ENCODE measurements around the gene NAALADL2. TPM values are rescaled to one million over a fixed set of nuclear protein-coding genes. Genes with fewer than 3 reads are reported as not detected.

The NAALADL2 gene
- total and polyA plus RNA-seq, 2 donors (not counting 3 experiments of a cell fraction or from before 2014, with no cell fraction given), result 1.1 to 4.0 TPM

DNA sequence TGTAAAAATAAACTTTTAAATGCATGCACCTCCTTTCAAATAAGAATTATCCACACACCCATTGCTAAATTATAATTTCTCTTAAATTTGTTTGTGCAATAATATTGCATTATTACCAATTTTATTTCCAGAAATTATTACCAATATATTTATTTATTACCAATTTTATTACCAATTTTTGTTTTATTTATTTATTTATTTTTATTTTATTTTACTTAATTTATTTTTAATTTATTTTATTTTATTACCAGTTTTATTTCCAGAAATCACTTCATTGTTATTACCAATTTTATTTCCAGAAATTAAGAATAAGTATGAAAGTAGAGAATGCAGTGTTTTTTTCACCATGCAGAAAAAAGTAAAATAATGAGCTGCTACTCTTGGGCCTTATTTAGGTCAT lies 525.4 kb downstream of the NAALADL2 start:
- Histone ChIP-seq H3K36me3 (ENCODE audit: control insufficient read depth in 2 of 2, extremely low read depth in 1 of 2, insufficient read depth in 2 of 2, low read length in 2 of 2) (no peaks in the 10 kb centered on the region), H3K27me3 (ENCODE audit: control insufficient read depth in 2 of 2, insufficient read depth in 2 of 2, low read length in 2 of 2) (no peaks in the 10 kb centered on the region), H2AFZ (ENCODE audit: low read depth, low read length) (no peak overlapping the region), H3K9me1 (replicated peaks; ENCODE audit: control insufficient read depth, extremely low read depth, insufficient read depth, low read length) (no peaks in the 10 kb centered on the region), H3K9ac (replicated peaks; ENCODE audit: extremely low read depth, insufficient read depth, low read length) (no peak overlapping the region), H3K4me3 (replicated peaks in 1 of 3; ENCODE audit: insufficient read depth in 1 of 3, low read depth in 1 of 3, low read length in 3 of 3) (no peak overlapping the region), H3K4me2 (ENCODE audit: insufficient read depth, low read length) (no peak overlapping the region), H3K27ac (ENCODE audit: insufficient read depth, low read depth, low read length) (no peak overlapping the region), H4K20me1 (replicated peaks; ENCODE audit: control insufficient read depth, extremely low read depth, insufficient read depth, low read length) (no peaks in the 10 kb centered on the region), H3K4me1 (ENCODE audit: control insufficient read depth, extremely low read depth, insufficient read depth, low read length) (no peaks in the 10 kb centered on the region), H3K9me3 (replicated peaks; ENCODE audit: control insufficient read depth, insufficient read depth, low read length) (no peaks in the 10 kb centered on the region), H3K79me2 (ENCODE audit: control insufficient read depth, insufficient read depth, low read length) (no peaks in the 10 kb centered on the region)
- TF ChIP-seq, protein P1, sequence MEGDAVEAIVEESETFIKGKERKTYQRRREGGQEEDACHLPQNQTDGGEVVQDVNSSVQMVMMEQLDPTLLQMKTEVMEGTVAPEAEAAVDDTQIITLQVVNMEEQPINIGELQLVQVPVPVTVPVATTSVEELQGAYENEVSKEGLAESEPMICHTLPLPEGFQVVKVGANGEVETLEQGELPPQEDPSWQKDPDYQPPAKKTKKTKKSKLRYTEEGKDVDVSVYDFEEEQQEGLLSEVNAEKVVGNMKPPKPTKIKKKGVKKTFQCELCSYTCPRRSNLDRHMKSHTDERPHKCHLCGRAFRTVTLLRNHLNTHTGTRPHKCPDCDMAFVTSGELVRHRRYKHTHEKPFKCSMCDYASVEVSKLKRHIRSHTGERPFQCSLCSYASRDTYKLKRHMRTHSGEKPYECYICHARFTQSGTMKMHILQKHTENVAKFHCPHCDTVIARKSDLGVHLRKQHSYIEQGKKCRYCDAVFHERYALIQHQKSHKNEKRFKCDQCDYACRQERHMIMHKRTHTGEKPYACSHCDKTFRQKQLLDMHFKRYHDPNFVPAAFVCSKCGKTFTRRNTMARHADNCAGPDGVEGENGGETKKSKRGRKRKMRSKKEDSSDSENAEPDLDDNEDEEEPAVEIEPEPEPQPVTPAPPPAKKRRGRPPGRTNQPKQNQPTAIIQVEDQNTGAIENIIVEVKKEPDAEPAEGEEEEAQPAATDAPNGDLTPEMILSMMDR (IDR thresholded peaks at IDR 0.05; ENCODE audit: extremely low read depth in 1 of 2, insufficient read depth in 1 of 2, low read depth in 1 of 2, low read length in 2 of 2), result no peak
- TF ChIP-seq EZH2 (IDR thresholded peaks at IDR 0.05; ENCODE audit: borderline replicate concordance, low read depth, low read length, severe bottlenecking), result no peak
- no peak for TF ChIP-seq MYC (IDR thresholded peaks at IDR 0.05; ENCODE audit: low read depth, low read length)
- DNase-seq (ENCODE audit: low read depth, low spot score), result no peak
- ChIA-PET CTCF (interaction anchor here (1.7 kb wide), 1 partner anchor 208 kb away, joined by 3 read pairs; no protein-coding TSS in a partner anchor), POLR2A (no interaction called here)
- intact Hi-C loops (cut with micrococcal nuclease) (no loop called here), dilution Hi-C loops (cut with MboI; ENCODE audit: extremely low pct_ligation_motif_present, low sequenced_read_pairs) (no loop called here)
- no peak for FAIRE-seq
- BruUV-seq (replicated peaks), result no TSS peak

DNA sequence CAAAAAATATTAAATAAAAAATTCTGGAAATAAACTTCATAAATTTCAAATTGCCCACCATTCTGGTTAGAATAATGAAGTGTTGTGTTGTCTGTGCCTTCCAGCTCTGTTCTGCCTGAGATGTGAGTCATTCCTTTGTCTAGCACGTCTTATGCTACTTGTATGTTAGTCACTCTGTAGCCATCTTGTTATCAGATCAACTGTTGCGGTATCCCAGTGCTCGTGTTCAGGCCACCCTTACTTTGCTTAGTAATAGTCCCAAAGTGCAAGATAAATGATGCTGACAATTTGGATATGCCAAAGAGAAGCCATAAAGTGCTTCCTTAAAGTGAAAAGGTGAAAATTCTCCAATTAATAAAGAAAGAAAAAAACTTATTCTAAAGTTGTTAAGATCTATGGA lies 527.5 kb downstream of the NAALADL2 start:
- Histone ChIP-seq H3K4me2 (ENCODE audit: insufficient read depth, low read length) (no peak overlapping the region), H4K20me1 (replicated peaks; ENCODE audit: control insufficient read depth, extremely low read depth, insufficient read depth, low read length) (no peaks in the 10 kb centered on the region), H3K9ac (replicated peaks; ENCODE audit: extremely low read depth, insufficient read depth, low read length) (no peak overlapping the region), H3K27me3 (ENCODE audit: control insufficient read depth in 2 of 2, insufficient read depth in 2 of 2, low read length in 2 of 2) (no peaks in the 10 kb centered on the region), H3K79me2 (ENCODE audit: control insufficient read depth, insufficient read depth, low read length) (no peaks in the 10 kb centered on the region), H3K36me3 (ENCODE audit: control insufficient read depth in 2 of 2, extremely low read depth in 1 of 2, insufficient read depth in 2 of 2, low read length in 2 of 2) (no peaks in the 10 kb centered on the region), H2AFZ (ENCODE audit: low read depth, low read length) (no peak overlapping the region), H3K9me3 (replicated peaks; ENCODE audit: control insufficient read depth, insufficient read depth, low read length) (no peaks in the 10 kb centered on the region), H3K27ac (ENCODE audit: insufficient read depth, low read depth, low read length) (peak overlapping the region; percentile 16), H3K9me1 (replicated peaks; ENCODE audit: control insufficient read depth, extremely low read depth, insufficient read depth, low read length) (no peaks in the 10 kb centered on the region), H3K4me1 (ENCODE audit: control insufficient read depth, extremely low read depth, insufficient read depth, low read length) (no peaks in the 10 kb centered on the region), H3K4me3 (replicated peaks in 1 of 3; ENCODE audit: insufficient read depth in 1 of 3, low read depth in 1 of 3, low read length in 3 of 3) (no peak overlapping the region)
- no TSS peak for BruUV-seq (replicated peaks)
- peak; percentile 73 for DNase-seq (ENCODE audit: low read depth, low spot score)
- POLR2A ChIA-PET, result no interaction called here
- dilution Hi-C loops (cut with MboI; ENCODE audit: extremely low pct_ligation_motif_present, low sequenced_read_pairs), result no loop called here
- intact Hi-C loops (cut with micrococcal nuclease), result no loop called here
- CTCF ChIA-PET, result interaction anchor here (0.7 kb wide), 1 partner anchor 19 kb away, joined by 3 read pairs; no protein-coding TSS in a partner anchor
- TF ChIP-seq EZH2 (IDR thresholded peaks at IDR 0.05; ENCODE audit: borderline replicate concordance, low read depth, low read length, severe bottlenecking) (no peak), JUN (IDR thresholded peaks at IDR 0.05; ENCODE audit: borderline replicate concordance, insufficient read depth, insufficient read length, low read depth) (peak; percentile 67), GATA2 (IDR thresholded peaks at IDR 0.05; ENCODE audit: insufficient read depth, insufficient read length, low read depth, low read length) (peak; percentile 91), POLR2A (IDR thresholded peaks at IDR 0.05; ENCODE audit: low read depth, low read length) (no peak), POLR2AphosphoS5 (IDR thresholded peaks at IDR 0.05; ENCODE audit: insufficient read depth, low read depth, low read length) (no peak), FOS (IDR thresholded peaks at IDR 0.05; ENCODE audit: borderline replicate concordance, insufficient read depth, low read length) (peak; percentile 89), MYC (IDR thresholded peaks at IDR 0.05; ENCODE audit: low read depth, low read length) (no peak)
- TF ChIP-seq, protein P1 (IDR thresholded peaks at IDR 0.05; ENCODE audit: extremely low read depth in 1 of 2, insufficient read depth in 1 of 2, low read depth in 1 of 2, low read length in 2 of 2), result no peak
- TF ChIP-seq, protein P2, sequence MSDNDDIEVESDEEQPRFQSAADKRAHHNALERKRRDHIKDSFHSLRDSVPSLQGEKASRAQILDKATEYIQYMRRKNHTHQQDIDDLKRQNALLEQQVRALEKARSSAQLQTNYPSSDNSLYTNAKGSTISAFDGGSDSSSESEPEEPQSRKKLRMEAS (IDR thresholded peaks at IDR 0.05; ENCODE audit: insufficient read depth, insufficient read length), result no peak
- FAIRE-seq, result peak; percentile 67

All from endothelial cell of umbilical vein (primary cell).